Measurements from ENCODE around the gene LSP1.
A peak's percentile ranks its signal among the peaks of the same experiment; 100 is the strongest.
"Not testable (repeated sequence)": the region's sequence is repeated elsewhere in the genome, so short reads cannot be mapped to it uniquely, and the experiment has no call there.

Gene LSP1

GRCh38 chr11:1852877-1853276, at the start of gene LSP1:
Gene LSP1 (plus strand): TSS chr11:1853084. CDS start chr11:1853145, 61 bp downstream.
- no peak for DNase-seq

- DNase-seq, result no peak
Measured at GRCh38 chr11:1803246-1803645, 49.6 kb upstream of the LSP1 start.

- DNase-seq, result not testable (repeated sequence)
Measured at GRCh38 chr11:1803835-1804519, 48.9 kb upstream of the LSP1 start.

- DNase-seq, result no peak
Measured at GRCh38 chr11:1805525-1805924, 47.4 kb upstream of the LSP1 start.

- DNase-seq, result no peak
Measured at GRCh38 chr11:1807264-1807995, 45.5 kb upstream of the LSP1 start.

- DNase-seq, result no peak
Measured at GRCh38 chr11:1810761-1811160, 42.1 kb upstream of the LSP1 start.

- DNase-seq, result no peak
Measured at GRCh38 chr11:1812274-1812673, 40.6 kb upstream of the LSP1 start.

GRCh38 chr11:1812801-1813200, 40.1 kb upstream of the LSP1 start:
- no peak for DNase-seq

- not testable (repeated sequence) for DNase-seq
Measured at GRCh38 chr11:1813356-1813755, 39.5 kb upstream of the LSP1 start.

- DNase-seq, result no peak
Measured at GRCh38 chr11:1814691-1815090, 38.2 kb upstream of the LSP1 start.

- no peak for DNase-seq
Measured at GRCh38 chr11:1815311-1815710, 37.6 kb upstream of the LSP1 start.

GRCh38 chr11:1815751-1816150, 37.1 kb upstream of the LSP1 start:
- no peak for DNase-seq

GRCh38 chr11:1817000-1817399, 35.9 kb upstream of the LSP1 start:
- DNase-seq, result no peak

GRCh38 chr11:1817511-1817910, 35.4 kb upstream of the LSP1 start:
- no peak for DNase-seq

GRCh38 chr11:1819074-1819473, 33.8 kb upstream of the LSP1 start:
- no peak for DNase-seq

GRCh38 chr11:1820463-1821325, 32.2 kb upstream of the LSP1 start:
- DNase-seq, result no peak

GRCh38 chr11:1821562-1821961, 31.3 kb upstream of the LSP1 start:
- no peak for DNase-seq

GRCh38 chr11:1822648-1823375, 30.1 kb upstream of the LSP1 start:
- no peak for DNase-seq

GRCh38 chr11:1823376-1824220, 29.3 kb upstream of the LSP1 start:
- DNase-seq, result peak; percentile 28

- peak; percentile 39 for DNase-seq
Measured at GRCh38 chr11:1824221-1825038, 28.5 kb upstream of the LSP1 start.
